CD14-positive monocyte (primary cell): ENCODE data around the gene PRUNE1. TPM values are rescaled to one million over a fixed set of nuclear protein-coding genes. Genes with fewer than 3 reads are reported as not detected.
A peak's percentile ranks its signal among the peaks of the same experiment; 100 is the strongest.

Experiments
- DNase-seq, 3 donors: peaks; one replicate each; pipeline ENCODE4 v3.0.0-alpha.2; 2011 to 2022
- H2AFZ ChIP-seq: 2 replicates; pipeline ENCODE4 v1.6.0; 2012; ENCODE audit warnings: mild to moderate bottlenecking, low read depth, low read length, inconsistent platforms; ENCODE audit not compliant: insufficient read depth, poor library complexity, severe bottlenecking
- H3K27ac ChIP-seq, 2 donors: 1 replicate in 1 of 2; 2 replicates in 1 of 2; pipeline ENCODE4 v1.5.1; 2012 to 2013; ENCODE audit warnings: low read length in 2 of 2, control low read depth in 1 of 2, inconsistent platforms in 1 of 2, low read depth in 1 of 2, mild to moderate bottlenecking in 1 of 2
- H3K27me3 ChIP-seq, 2 donors: one replicate each; pipeline versions ENCODE4 v1.6.0 to v1.6.1; 2011 to 2013; ENCODE audit warnings: low read length in 2 of 2; ENCODE audit not compliant: control insufficient read depth in 2 of 2, insufficient read depth in 2 of 2
- H3K36me3 ChIP-seq, 2 donors: replicated peaks in 1 of 2; 1 replicate in 1 of 2; 2 replicates in 1 of 2; pipeline versions ENCODE4 v1.5.1 to v1.6.1; 2012 to 2013; ENCODE audit warnings: low read length in 2 of 2, control low read depth in 1 of 2, inconsistent platforms in 1 of 2, mild to moderate bottlenecking in 1 of 2; ENCODE audit not compliant: insufficient read depth in 2 of 2, control insufficient read depth in 1 of 2
- H3K4me1 ChIP-seq, 2 donors: 1 replicate in 1 of 2; 2 replicates in 1 of 2; pipeline versions ENCODE4 v1.5.1 to v1.6.1; 2012 to 2013; ENCODE audit warnings: low read length in 2 of 2, control low read depth in 1 of 2, inconsistent platforms in 1 of 2, mild to moderate bottlenecking in 1 of 2, moderate library complexity in 1 of 2; ENCODE audit not compliant: insufficient read depth in 2 of 2, control insufficient read depth in 1 of 2
- H3K4me2 ChIP-seq: replicated peaks from 2 replicates; pipeline ENCODE3; 2012; ENCODE audit warnings: low read length, moderate library complexity, mild to moderate bottlenecking; ENCODE audit not compliant: poor library complexity, severe bottlenecking; ENCODE audit errors: extremely low read depth
- H3K4me3 ChIP-seq, 3 experiments: fragments of 200-600 bp in 1 of 3; sonication (generic) in 1 of 3; replicated peaks in 1 of 3; 1 replicate in 2 of 3; 2 replicates in 1 of 3; pipeline ENCODE4 v1.5.1; 2011 to 2013; ENCODE audit warnings: low read length in 3 of 3, mild to moderate bottlenecking in 3 of 3, control low read depth in 2 of 3, low read depth in 2 of 3, inconsistent platforms in 1 of 3, moderate library complexity in 1 of 3
- H3K79me2 ChIP-seq: 2 replicates; pipeline ENCODE4 v1.6.0; 2012; ENCODE audit warnings: mild to moderate bottlenecking, control low read depth, inconsistent platforms, low read length, moderate library complexity; ENCODE audit not compliant: insufficient read depth
- H3K9ac ChIP-seq: 2 replicates; pipeline ENCODE4 v1.6.0; 2017; ENCODE audit warnings: low read length, mild to moderate bottlenecking; ENCODE audit not compliant: insufficient read depth, poor library complexity, severe bottlenecking
- H3K9me3 ChIP-seq, 2 donors: replicated peaks in 1 of 2; 1 replicate in 1 of 2; 2 replicates in 1 of 2; pipeline versions ENCODE4 v1.5.1 to v1.6.1; 2012 to 2013; ENCODE audit warnings: low read length in 2 of 2, control low read depth in 1 of 2; ENCODE audit not compliant: control insufficient read depth in 1 of 2, insufficient read depth in 1 of 2
- H4K20me1 ChIP-seq: 2 replicates; pipeline ENCODE4 v1.6.0; 2012; ENCODE audit warnings: mild to moderate bottlenecking, low read length, control low read depth, moderate library complexity; ENCODE audit not compliant: insufficient read depth
- H3K27ac Mint-ChIP-seq, 7 donors: one replicate each; pipeline ENCODE4 v1.8.0; 2020; ENCODE audit warnings: mild to moderate bottlenecking in 7 of 7, mixed read lengths in 7 of 7, moderate library complexity in 6 of 7, inconsistent platforms in 2 of 7
- H3K27me3 Mint-ChIP-seq, 3 donors: one replicate each; pipeline ENCODE4 v1.8.0; 2021 to 2022; ENCODE audit warnings: low read depth in 3 of 3, mild to moderate bottlenecking in 3 of 3, mixed read lengths in 3 of 3, moderate library complexity in 3 of 3, inconsistent platforms in 1 of 3
- H3K36me3 Mint-ChIP-seq, 2 donors: one replicate each; pipeline ENCODE4 v1.8.0; 2020; ENCODE audit warnings: mixed read lengths in 2 of 2, inconsistent platforms in 1 of 2, mild to moderate bottlenecking in 1 of 2
- H3K4me1 Mint-ChIP-seq: one replicate; pipeline ENCODE4 v1.8.0; 2020; ENCODE audit warnings: mild to moderate bottlenecking, mixed read lengths
- H3K4me3 Mint-ChIP-seq, 2 donors: one replicate each; pipeline ENCODE4 v1.8.0; 2020; ENCODE audit warnings: mild to moderate bottlenecking in 2 of 2, mixed read lengths in 2 of 2, moderate library complexity in 1 of 2
- H3K9me3 Mint-ChIP-seq, 7 donors: one replicate each; pipeline ENCODE4 v1.8.0; 2020 to 2022; ENCODE audit warnings: mixed read lengths in 7 of 7, mild to moderate bottlenecking in 6 of 7, moderate library complexity in 6 of 7, inconsistent platforms in 2 of 7
- WGBS: methylation state at CpG from one replicate; pipeline ENCODE4 v1.1.5; 2013; ENCODE audit warnings: missing lambda C conversion rate; ENCODE audit not compliant: insufficient coverage; 5-methylcytosine and 5-hydroxymethylcytosine counted together
- intact Hi-C, 2 donors: fragments of 100-400 bp; cut with micrococcal nuclease; formaldehyde crosslinking; loops; one replicate each; pipeline versions ENCODE4 v1.15.0 to v1.15.1; 2023
- polyA plus RNA-seq, 3 donors: library from polyadenylated mRNA; depleted of rRNA in 1 of 3; unstranded in 2 of 3; stranded (reverse) in 1 of 3; fragments of 300-500 nt in 2 of 3; fragments of >200 nt in 1 of 3; fragmentation: Illumina TruSeq in 2 of 3; gene quantifications; 1 replicate in 2 of 3; 2 replicates in 1 of 3; pipeline ENCODE4 v1.2.3, GENCODE V29; 2012 to 2021
- TF ChIP-seq, protein P1 (sequence below): fragments of 200-600 bp; IDR thresholded peaks from one replicate; pipeline ENCODE4 v1.8.0; 2022; ENCODE audit warnings: antibody characterized with exemption, mild to moderate bottlenecking

PRUNE1 gene
- polyA plus RNA-seq, 3 donors, result 8.4 to 22.8 (median 22.6) TPM

DNA sequence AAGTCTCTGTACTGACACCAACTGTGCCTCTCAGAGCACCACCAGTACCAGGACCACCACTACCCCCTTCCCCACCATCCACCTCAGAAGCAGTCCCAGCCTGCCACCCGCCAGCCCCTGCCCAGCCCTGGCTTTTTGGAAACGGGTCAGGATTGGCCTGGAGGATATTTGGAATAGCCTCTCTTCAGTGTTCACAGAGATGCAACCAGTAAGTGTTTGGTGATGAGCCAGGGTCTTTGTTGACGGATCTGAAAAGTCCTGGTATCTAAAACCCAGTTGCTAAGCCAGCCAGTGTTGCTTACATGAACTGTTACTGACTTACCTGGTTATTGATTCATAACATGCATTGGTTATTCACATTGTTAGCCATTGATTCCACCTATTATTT, 40.4 kb downstream of the PRUNE1 start:
- Histone ChIP-seq H3K27ac (no peak overlapping the region), H2AFZ (peak overlapping the region; percentile 85), H3K9me3 (no peaks in the 10 kb centered on the region), H4K20me1 (peaks cover 50% of the 10 kb centered on the region), H3K4me2 (peak overlapping the region; percentile 97), H3K27me3 (peaks cover 3 to 20% of the 10 kb centered on the region in 2 donors), H3K4me1 (peaks cover 26 to 37% of the 10 kb centered on the region in 2 donors), H3K9ac (no peak overlapping the region), H3K36me3 (peaks cover 28 to 29% of the 10 kb centered on the region in 2 donors), H3K79me2 (no peaks in the 10 kb centered on the region), H3K4me3 (peak overlapping the region in 2 of 3 experiments; percentile 70 to 83)
- DNase-seq, result no peak
- H3K9me3 Mint-ChIP-seq, result peaks cover 0 to 7% (median 0%) of the 10 kb centered on the region in 7 donors
- TF ChIP-seq, protein P1, sequence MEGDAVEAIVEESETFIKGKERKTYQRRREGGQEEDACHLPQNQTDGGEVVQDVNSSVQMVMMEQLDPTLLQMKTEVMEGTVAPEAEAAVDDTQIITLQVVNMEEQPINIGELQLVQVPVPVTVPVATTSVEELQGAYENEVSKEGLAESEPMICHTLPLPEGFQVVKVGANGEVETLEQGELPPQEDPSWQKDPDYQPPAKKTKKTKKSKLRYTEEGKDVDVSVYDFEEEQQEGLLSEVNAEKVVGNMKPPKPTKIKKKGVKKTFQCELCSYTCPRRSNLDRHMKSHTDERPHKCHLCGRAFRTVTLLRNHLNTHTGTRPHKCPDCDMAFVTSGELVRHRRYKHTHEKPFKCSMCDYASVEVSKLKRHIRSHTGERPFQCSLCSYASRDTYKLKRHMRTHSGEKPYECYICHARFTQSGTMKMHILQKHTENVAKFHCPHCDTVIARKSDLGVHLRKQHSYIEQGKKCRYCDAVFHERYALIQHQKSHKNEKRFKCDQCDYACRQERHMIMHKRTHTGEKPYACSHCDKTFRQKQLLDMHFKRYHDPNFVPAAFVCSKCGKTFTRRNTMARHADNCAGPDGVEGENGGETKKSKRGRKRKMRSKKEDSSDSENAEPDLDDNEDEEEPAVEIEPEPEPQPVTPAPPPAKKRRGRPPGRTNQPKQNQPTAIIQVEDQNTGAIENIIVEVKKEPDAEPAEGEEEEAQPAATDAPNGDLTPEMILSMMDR, result peak; percentile 65
- intact Hi-C loops, result loop anchor here in 1 of 2 donors (5.0 kb wide), 1 partner anchor 36 kb away; no protein-coding TSS in a partner anchor
- peaks cover 50% of the 10 kb centered on the region for H3K4me1 Mint-ChIP-seq
- peak overlapping the region in 3 of 7 donors; percentile 54 to 81 (median 66) for H3K27ac Mint-ChIP-seq
- peak overlapping the region; percentile 95 to 99 for H3K4me3 Mint-ChIP-seq
- peaks cover 35 to 41% of the 10 kb centered on the region in 2 donors for H3K36me3 Mint-ChIP-seq
- 100% methylated on average over 1 of the region's 3 CpGs for WGBS
- H3K27me3 Mint-ChIP-seq, result peaks cover 2 to 30% (median 27%) of the 10 kb centered on the region in 3 donors

DNA sequence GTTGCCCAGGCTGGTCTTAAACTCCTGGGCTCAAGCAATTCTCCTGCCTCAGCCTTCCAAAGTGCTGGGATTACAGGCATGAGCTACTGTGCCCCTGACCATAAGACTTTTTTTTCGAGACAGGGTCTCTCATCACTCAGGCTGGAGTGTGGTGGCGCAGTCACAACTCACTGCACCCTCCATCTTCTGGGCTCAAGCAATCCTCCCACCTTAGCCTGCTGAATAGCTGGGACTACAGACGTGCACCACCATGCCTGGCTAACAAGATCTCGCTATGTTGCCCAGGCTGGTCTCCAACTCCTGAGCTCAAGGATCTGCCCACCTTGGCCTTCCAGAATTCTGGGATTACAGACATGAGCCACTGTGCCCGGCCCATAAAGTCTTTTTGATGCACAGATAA, 41.2 kb downstream of the PRUNE1 start:
- no peak overlapping the region for H2AFZ ChIP-seq
- DNase-seq, result no peak
- H3K27ac Mint-ChIP-seq, result no peak overlapping the region
- peaks cover 3 to 20% of the 10 kb centered on the region in 2 donors for H3K27me3 ChIP-seq
- no peak overlapping the region for H3K4me3 ChIP-seq
- peaks cover 26 to 37% of the 10 kb centered on the region in 2 donors for H3K4me1 ChIP-seq
- H3K27ac ChIP-seq, result no peak overlapping the region
- peaks cover 43 to 46% of the 10 kb centered on the region in 2 donors for H3K36me3 Mint-ChIP-seq
- no peak overlapping the region for H3K4me2 ChIP-seq
- H3K36me3 ChIP-seq, result peaks cover 36 to 38% of the 10 kb centered on the region in 2 donors
- WGBS, result 96% methylated on average over 3 of the region's 5 CpGs
- H3K79me2 ChIP-seq, result peaks cover 7% of the 10 kb centered on the region
- H3K9me3 ChIP-seq, result no peaks in the 10 kb centered on the region
- H4K20me1 ChIP-seq, result peaks cover 58% of the 10 kb centered on the region
- TF ChIP-seq, protein P1, result no peak
- intact Hi-C loops, result loop anchor here in 1 of 2 donors (5.0 kb wide), 1 partner anchor 37 kb away; no protein-coding TSS in a partner anchor
- no peak overlapping the region for H3K9ac ChIP-seq
- H3K4me1 Mint-ChIP-seq, result peaks cover 51% of the 10 kb centered on the region
- peaks cover 0 to 7% (median 0%) of the 10 kb centered on the region in 7 donors for H3K9me3 Mint-ChIP-seq
- H3K4me3 Mint-ChIP-seq, result no peak overlapping the region
- H3K27me3 Mint-ChIP-seq, result peaks cover 2 to 32% (median 27%) of the 10 kb centered on the region in 3 donors
